ENCODE results near the gene PICALM.
"Not testable (repeated sequence)": the region's sequence is repeated elsewhere in the genome, so short reads cannot be mapped to it uniquely, and the experiment has no call there.

PICALM gene

DNA sequence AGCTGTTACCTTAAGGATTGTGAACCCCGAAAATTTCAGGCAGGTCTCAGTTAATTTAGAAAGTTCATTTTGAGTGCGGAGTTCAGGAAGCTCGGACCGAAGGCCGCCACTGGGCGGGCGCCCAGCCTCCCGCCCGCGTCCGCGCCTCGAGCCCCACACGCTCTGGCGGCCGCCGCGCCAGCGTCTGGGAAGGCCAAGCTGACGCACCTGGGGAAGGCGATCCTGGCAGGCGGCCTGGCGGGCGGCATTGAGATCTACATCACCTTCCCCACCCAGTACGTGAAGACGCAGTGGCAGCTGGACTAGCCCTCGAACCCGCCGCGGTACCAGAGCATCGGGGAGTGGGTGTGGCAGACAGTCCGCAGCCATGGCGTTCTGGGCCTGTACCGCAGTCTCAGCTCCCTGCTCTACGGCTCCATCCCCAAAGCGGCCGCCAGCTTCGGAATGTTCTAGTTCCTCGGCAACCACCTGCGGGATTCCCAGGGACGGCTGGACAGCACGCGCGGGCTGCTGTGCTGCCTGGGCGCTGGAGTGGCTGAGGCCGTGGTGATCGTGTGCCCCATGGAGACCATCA lies 134.2 kb downstream of the PICALM start:
- H3K4me3 ChIP-seq (ENCODE audit: low read depth, low read length), result no peak overlapping the region
- TF ChIP-seq, protein P1, sequence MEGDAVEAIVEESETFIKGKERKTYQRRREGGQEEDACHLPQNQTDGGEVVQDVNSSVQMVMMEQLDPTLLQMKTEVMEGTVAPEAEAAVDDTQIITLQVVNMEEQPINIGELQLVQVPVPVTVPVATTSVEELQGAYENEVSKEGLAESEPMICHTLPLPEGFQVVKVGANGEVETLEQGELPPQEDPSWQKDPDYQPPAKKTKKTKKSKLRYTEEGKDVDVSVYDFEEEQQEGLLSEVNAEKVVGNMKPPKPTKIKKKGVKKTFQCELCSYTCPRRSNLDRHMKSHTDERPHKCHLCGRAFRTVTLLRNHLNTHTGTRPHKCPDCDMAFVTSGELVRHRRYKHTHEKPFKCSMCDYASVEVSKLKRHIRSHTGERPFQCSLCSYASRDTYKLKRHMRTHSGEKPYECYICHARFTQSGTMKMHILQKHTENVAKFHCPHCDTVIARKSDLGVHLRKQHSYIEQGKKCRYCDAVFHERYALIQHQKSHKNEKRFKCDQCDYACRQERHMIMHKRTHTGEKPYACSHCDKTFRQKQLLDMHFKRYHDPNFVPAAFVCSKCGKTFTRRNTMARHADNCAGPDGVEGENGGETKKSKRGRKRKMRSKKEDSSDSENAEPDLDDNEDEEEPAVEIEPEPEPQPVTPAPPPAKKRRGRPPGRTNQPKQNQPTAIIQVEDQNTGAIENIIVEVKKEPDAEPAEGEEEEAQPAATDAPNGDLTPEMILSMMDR (IDR thresholded peaks at IDR 0.05; ENCODE audit: low read depth, low read length), result no peak

DNA sequence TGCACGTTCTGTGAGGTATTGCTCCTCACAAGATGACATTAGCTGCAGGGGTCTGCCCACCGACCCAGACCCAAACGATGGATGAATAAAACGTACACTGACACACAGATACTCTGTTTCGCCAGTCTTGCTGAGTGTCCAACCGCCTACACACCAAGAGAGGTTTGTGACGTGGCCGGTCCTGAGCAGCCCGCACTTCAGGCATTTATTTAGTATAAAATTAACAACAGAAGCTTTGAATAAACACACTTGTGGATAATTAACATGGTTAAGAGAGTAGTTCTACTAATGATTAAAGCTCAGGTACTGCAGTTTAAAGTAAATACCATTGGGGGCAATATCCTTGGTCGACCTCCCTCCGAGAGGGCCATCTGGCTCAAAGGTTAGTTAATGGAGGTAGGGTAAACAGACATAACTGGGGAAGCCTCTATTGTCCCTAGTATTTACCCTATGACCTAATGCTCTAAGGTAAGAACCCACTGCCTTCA lies 138.0 kb downstream of the PICALM start:
- H3K4me3 ChIP-seq (ENCODE audit: low read depth, low read length), result no peak overlapping the region
- TF ChIP-seq, protein P1 (IDR thresholded peaks at IDR 0.05; ENCODE audit: low read depth, low read length), result no peak

DNA sequence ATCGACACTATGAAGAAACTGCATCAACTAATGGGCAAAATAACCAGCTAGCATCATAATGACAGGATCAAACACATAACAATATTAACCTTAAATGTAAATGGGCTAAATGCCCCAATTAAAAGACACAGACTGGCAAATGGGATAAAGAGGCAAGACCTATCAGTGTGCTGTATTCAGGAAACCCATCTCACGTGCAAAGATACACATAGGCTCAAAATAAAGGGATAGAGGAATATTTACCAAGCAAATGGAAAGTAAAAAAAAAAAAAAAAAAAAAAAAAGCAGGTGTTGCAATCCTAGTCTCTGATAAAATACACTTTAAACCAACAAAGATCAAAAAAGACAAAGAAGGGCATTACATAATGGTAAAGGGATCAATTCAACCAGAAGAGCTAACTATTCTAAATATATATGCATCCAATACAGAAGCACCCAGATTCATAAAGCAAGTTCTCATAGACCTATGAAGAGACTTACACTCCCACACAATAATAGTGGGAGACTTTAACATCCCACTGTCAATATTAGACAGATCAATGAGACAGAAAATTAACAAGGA lies 142.2 kb downstream of the PICALM start:
- not testable (repeated sequence) for H3K4me3 ChIP-seq (ENCODE audit: low read depth, low read length)

DNA sequence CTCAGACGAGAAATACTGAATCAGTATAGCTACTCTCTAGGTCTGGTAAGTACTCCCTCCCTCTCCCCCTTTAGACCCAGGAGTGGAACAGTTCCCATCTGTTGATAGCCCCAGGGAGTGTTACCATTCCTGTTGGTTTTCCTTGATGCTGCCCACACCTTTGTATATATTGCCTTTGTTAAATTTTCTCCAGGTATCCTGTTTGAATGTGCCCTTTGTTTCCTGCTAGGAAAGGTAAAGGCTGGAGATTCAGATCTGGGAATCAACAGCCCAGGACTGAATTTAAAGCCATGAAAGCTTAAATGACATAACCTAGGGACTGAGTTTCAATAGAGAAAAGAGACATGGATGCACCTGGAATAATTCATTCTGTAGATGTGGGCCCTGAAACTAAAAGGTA lies 145.4 kb downstream of the PICALM start:
- TF ChIP-seq, protein P1 (IDR thresholded peaks at IDR 0.05; ENCODE audit: low read depth, low read length), result no peak

DNA sequence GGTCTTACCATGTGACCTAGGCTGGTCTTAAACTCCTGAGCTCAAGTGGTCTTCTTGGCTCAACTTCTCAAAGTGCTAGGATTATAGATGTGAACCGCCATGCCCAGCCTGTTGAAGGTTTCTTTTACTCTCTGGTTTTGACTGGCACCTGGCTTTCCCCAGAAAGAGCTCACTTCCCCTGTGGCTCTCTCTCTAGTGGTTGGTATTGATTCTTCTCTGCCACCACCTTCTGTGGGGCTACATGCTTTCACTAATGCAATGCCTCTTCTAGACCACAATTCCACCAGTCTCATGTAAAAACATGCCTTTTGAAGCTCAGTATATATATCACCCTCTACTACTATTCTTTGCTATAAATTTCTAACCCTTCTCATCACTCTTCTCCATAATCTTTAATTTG lies 146.5 kb downstream of the PICALM start:
- TF ChIP-seq, protein P1 (IDR thresholded peaks at IDR 0.05; ENCODE audit: low read depth, low read length), result no peak

More for the DNA sequence above, 145.4 kb downstream of the PICALM start:
- no peak overlapping the region for H3K4me3 ChIP-seq (ENCODE audit: low read depth, low read length)

DNA sequence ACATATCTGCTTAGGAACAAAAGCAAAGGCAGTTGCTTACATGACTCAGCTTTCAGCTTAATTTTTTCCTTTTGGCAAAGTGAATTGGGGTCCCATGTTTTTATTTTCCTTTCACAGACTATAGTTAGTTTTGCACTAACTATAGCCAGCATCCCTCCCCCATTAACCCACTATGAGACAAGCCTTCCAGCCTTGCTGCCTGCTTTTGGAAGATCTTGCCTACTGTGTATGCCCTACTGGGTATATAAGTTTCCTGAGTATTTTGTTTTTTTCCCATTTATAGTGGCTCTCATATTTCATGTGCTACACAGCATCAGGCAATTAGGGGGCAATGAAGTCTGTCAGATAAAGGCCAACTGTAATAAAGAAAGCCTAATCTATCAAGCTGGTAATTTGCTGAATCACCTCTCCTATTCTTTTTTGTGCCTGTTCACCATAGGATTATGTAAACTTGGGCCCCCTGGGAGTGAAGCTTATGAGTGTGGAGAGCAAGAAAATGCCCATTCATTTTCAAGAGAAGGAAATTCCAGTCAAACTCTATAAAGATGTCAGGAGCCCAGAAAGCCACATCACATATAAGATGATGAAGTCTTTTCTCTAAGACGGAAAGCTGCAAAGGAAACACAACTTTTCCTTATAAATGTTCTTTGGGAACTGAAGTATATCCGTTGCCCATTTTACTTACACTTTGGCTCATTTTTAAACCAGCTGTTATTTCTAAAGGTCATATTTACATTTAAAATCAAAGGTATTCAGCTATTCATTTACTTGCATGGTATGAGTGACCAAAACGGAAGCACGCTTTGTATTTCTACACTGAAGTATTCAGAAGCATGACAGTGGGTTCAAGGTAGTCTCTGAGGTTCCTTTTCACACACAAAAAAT lies 149.7 kb downstream of the PICALM start:
- H3K4me3 ChIP-seq (ENCODE audit: low read depth, low read length), result no peak overlapping the region
- TF ChIP-seq, protein P1 (IDR thresholded peaks at IDR 0.05; ENCODE audit: low read depth, low read length), result no peak

More for the DNA sequence above, 146.5 kb downstream of the PICALM start:
- no peak overlapping the region for H3K4me3 ChIP-seq (ENCODE audit: low read depth, low read length)

DNA sequence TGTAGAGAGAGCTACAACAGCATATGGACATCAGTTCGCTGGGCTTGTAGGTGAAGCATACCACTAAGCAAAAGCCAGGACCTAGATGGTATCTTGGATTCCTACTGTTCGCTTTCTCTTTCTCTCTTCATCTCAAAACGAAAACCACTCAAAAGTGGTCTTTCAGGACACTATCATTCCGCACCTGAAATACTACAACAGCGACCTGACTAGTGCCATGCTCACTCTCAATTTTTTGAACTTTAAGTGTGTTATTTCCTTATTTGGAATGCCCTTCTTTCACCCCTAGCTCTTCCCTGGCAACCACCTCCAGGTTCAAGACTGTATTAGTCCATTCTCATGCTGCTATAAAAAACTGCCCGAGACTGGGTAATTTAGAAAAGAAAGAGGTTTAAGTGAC lies 154.5 kb downstream of the PICALM start:
- TF ChIP-seq, protein P1 (IDR thresholded peaks at IDR 0.05; ENCODE audit: low read depth, low read length), result no peak
- no peak overlapping the region for H3K4me3 ChIP-seq (ENCODE audit: low read depth, low read length)

All from WI38 (cell line).